Glomerular visceral epithelial cell (primary cell): Measurements from ENCODE around the gene TICAM2.

ENCODE experiments used
- DNase-seq: peaks from one replicate; pipeline ENCODE4 v3.0.0-alpha.2; 2016; ENCODE audit errors: extremely low spot score

Gene TICAM2

DNA sequence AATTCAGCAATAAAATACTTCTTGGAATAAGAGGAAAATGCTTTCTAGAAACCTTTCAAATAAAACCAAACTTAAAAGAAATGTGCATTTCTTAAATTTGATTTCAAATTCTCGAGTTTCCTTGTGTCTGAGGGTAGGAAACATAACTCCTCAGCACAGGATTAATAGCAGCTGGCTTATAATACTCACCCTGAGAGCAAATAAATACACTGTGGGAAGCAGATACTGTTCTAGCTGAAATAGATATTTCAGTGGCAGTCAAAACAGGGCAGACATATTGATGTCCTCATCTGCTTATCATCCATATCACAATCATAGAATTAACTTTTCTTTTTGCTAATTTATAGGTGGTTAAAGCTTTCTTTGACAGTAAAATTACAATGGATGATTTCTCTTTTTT, 33.6 kb downstream of the TICAM2 start:
- no peak for DNase-seq

DNA sequence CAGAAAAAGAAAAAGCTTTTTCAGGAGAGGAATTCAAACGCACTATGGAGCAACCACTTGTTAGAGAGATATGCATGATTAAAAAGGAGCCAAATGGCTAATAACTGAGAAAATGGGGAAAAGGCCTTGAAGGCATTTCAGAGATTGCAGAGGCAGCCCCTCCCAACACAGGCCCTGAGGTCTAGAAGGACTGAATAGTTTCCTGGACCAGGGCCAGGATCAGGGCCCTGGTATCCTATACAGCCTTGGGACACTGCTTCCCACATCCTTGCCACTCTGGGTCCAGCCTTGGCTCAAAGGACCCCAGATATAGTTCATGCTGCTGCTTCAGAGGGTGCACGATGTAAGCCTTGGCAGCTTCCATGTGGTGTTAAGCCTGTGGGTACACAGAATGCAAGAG, 37.0 kb downstream of the TICAM2 start:
- no peak for DNase-seq

DNA sequence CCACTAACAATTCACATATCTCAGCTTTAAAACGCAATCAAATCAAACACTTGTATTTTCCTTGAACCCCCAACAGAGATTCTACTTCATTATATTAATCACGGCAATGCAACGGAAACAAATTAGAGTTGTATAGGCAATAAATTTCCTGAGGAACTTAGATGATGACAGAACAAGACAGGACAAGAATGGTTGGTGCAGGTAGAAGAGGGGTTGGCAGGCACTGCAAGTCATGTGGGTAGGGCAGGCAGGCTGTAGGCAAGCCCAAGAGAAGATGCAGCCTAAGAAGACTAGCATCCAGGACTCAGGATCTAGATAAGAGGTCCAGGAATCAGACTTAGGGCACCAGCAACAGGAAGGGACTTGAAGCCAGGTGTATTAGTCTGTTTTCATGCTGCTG, 41.1 kb downstream of the TICAM2 start:
- no peak for DNase-seq

DNA sequence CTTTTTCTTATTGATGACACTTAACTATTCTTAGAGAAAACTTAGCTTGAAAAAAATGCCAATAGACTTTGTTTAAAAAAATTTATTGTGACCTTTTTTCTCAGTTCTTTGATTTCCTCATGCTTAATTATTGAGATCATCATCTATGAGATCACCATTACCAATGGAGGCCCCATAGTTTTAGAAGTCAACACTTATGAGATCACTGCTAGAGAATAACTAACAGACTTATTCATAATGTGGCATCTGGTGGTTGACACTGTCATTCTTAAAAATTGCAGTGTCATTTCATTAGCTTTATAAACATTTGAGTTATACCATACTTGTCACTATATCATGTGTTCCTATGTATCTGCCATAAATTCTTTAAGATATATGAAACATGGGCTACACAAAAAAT, 42.8 kb downstream of the TICAM2 start:
- peak; percentile 68 for DNase-seq

DNA sequence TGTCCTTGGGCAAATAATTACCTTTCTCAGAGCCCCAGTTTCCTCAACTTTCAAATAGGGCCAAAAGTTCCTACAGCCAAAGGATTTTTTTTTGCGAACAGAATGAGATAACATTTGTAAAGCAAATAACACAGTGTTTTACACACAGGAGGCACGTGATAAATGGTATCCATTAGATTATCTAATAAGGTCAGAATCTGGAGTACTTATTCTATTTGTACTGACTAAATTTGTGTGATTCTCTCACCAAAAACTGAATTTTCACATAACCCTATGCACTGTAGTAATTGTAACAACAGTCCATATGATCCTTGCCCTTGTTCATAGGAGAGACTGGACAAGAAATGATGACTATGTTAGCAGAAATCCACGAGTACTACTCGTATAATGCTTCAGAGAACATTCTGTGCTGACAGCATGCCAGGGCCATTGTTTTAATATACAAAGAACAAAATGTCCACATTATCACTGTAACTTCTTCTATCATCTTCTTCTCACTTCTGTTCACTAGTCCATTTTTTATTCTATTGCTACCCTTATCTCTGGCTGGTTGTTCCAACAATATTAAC, 43.8 kb downstream of the TICAM2 start:
- no peak for DNase-seq

DNA sequence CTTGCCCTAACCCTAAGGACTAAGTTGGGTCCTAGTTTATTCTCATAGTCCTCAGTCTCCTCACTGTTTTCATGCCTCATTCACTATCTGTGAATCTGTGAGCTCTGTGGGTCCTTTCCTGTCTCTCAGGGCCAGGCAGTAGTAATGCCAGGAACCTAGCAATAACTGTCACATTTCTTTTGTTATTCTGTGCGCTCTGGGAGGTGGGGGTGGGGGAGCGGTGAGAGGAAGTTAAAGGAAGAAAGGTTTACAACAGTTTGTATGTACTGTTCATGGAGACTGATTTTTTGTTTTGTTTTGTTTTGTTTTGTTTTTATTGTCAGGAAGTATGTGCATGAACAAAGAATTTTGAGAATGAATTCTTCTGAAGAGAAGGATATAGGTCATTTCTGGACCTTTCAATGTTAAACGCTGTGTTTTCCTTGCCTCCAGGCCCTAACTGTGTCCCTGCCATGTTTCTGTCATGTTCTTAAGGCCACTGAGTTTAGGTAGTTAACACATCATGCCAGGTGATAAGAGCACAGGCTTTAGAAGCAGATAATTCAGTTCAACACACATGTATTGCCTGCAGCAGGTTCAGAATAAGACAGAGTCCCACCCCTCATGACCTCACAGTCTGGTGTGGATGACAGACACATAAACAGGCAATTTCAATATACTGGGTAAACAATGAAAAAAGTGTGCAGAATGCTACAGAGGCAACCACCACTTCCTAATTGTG, 44.5 kb downstream of the TICAM2 start:
- no peak for DNase-seq

DNA sequence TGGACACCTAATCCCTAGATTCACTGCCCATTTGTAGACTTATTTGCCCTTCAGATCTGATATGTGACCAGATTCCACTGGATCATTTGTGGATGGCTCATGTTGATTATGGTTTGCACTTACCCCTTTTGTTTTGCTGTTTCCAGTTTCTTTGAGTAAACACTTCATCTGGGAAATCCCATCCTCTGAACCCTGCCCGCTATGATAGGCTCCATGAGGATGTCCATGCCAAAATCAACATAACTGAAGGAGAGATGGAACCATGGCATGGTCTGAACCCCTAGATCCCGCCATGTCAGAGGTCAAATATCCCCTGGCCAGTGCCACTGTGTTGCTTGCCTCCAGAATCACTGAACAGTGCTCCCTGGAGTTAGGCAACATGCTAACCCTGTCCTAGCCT, 46.0 kb downstream of the TICAM2 start:
- DNase-seq = no peak

DNA sequence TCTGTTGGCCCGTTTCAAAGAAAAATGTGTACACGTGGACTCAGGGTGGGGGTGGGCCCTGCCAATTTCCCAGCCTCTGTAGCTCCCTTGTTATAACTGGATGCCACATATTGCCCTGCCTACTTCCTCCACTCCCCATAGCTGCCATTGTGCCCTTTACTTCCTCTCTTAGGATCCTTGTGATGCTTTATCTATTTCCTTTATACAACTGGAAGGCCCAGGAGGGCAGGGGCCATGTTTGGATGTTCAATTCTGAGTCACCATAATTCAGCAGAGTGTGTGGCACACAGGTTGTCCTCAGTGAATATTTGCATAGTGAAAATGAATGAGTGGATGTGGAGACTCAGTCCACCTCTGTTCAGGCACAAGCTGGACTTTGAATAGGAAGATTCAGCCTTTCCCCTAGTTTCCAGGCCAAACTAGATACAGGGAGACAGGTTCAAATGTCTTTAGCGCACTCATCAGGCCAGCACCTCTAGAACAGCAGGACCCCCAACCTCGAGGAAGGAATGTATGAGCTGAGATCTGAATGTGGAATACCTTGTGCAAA, 47.1 kb downstream of the TICAM2 start:
- no peak for DNase-seq

DNA sequence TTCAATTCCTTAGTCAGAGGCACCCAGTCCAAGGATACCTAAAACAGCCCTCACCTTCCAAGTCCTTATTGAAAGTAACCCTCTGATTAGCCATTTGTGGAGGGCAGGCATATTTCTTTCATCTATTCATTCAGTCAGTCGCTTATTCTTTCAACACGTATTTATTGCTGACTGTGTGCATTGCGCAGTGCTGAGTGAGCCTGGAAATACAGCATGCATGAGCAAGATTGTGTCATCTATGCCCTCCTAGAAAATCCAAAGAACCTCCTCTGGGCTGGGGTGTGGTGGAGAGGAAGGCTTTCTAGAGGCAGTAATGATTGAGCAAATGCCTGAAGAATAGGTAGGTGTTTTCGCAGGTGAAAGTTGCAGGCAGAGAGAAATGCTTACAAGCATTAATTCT, 49.2 kb downstream of the TICAM2 start:
- no peak for DNase-seq

DNA sequence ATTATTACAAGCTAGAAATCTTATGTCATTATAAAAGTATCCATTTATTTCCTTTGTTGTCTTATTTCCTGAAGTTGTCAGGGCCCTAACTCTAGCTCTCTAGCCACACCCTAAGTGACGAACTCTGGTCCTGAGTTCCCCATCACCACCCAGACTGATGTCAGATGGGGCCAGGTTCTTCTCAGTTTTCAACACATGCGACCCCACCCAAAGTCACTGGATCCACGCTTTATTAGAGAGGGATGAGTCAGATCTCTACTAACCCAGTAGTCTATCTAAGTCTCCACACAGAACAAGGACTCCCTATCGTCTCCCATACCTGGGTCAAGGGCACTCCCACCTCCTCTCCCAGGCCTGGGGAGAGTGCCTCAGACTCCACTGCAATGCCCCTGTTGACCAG, 50.9 kb downstream of the TICAM2 start:
- no peak for DNase-seq

DNA sequence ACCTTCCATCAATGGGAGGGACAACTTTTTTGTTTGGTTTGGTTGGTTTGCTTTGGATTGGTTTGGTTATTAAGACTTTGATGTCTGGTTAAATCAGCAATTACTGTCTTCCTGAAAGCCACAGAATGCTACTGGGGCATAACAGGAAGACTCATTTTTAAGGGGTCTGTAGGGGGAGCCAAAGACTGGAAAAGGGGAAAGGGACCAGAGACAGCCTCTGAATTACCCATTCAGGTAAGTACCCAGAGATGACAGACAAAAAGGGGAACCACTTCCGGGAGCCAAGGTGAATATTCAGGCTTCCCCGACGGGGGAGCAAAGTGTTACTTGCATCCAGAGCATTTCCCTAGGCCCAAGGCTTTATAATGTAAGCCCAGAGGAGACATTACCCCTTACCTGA, 53.1 kb downstream of the TICAM2 start:
- peak; percentile 36 for DNase-seq

DNA sequence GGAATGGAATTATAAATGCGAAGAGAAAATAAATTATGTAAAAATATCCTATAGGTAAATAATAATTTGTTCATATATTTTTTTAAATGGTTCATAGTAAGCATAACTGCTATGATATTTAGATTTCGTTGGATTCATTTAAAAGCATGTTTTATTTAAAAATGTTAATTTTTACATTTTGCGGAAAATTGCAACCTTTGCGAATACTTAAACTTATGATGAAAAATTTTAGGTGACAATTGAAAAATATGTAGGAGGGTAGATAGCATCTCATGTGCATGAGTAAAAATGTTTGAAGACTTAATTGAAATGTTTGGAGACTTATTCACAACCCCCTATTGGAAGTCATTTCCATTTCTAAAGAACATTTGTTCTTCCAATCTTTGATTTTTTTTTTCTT, 53.6 kb downstream of the TICAM2 start:
- DNase-seq = no peak

DNA sequence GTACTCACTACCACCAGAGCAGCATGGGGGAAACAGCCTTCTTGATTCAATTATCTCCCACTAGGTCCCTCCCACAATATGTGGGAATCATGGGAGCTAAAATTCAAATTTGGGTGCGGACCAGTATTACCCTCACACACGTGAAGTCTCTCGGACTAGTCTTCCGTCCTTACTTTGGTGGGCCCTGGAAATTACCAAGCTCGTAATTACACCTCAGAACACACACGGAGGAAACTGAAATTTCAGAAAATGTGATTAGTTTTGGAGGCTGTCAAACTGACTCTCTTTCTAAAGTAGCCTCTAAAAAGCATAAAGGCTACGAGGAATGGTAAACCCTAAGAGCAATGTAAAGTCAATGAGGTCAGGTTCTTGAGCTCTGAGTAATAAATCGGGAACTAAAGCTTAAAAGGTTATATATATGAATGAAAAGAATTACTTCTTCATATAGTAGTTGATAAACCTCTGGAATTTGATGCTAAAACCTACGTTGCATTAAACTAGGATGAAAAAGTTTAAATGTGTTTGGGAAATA, 56.9 kb downstream of the TICAM2 start:
- no peak for DNase-seq

DNA sequence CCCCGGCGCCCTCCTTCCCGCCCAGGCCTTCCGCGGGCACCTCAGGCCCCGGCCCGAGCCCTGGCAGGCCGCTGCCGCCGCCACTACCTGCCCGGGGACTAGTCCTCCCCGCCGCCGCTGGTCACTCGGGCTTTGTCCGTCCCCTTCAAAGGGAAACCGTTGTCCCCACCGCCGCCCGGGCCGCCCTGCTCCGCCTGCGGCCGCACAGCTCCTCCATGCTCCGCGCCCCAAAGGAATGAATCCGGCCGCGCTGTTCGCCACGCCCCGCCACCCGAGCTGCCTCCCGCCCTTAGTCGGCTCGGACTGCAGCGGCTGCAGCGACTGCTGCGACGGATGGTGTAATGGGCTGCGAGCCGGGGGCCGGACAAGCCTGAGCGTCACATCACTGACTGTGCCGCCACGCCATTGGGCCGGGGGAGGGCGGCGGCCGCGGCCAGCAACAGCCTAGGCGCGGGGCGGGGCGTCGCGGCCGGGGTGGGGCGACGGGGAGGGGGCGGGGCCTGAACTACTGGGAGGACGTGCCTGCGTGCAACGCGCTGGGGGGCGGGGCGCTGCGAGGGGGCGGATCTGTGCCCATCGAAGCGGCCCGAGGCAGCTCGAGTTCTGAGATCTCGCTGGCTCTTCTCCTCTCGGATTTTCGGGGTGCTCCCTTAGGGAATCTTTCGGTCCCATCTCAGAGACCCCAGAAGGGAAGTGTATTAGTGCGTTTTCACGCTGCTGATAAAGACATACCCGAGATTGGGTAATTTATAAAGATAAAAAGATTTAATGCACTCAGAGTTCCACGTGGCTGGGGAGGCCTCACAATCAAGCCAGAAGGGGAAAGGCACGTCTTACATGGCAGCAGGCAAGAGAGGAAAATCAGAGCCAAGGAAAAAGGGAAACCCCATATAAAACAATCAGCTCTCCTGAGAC, 57.6 kb downstream of the TICAM2 start, which contains the start of gene FEM1C:
Gene FEM1C, minus strand, starts transcription at position 340 of the 915 bp plus-strand sequence. CDS start 1,282 bp downstream, outside the sequence.
- peak; percentile 99 for DNase-seq

DNA sequence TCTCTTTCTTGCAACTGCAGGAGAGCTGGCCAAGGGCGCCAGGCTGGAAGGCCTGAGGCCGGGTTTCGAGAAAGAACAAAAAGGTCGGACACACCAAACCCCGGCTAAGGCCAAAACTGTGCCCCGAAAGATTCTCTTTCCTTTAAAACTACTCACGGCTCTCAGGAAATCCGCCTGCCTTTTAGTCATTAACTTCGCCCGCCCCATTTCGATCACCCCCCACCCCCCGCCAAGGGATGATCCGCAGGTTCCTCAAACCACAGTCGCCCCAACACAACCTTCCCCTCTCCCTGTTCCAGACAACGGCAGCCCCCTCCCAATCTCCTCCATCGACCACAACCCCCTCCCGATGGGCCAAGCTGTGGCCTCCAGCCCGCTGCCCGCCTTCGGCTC, 58.2 kb downstream of the TICAM2 start:
- peak; percentile 56 for DNase-seq

DNA sequence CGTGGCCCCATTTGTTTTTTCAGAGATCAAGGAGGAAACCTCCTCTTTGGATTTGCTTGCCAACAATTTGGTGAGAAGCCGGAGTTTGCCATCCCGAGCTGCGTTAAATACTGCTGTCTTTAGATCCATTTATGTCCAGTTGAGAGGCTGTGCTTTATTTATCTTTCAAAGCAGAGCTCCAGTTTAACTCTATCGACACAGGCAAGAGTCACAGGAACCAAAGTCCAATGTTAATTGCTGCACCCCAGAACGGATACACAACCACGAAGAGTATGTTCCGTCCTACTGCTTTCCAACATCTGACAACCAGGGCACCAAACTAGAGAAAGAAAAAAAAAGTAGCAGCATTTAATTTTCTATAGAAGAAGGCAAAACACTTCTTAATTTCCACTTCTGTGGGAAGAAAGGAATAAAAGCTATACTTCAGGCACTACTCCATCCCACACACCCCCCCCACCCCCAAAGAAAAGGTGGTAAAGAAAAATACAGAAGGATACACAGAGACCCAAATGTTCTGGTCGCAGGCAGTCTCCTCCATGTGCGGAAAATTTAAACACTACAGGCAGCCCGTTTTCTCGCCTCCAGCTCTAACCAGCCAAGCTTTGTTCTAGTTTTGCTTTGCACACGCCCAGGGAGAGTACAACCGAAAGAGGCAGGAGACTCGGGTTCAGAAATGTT, 58.8 kb downstream of the TICAM2 start:
- no peak for DNase-seq

DNA sequence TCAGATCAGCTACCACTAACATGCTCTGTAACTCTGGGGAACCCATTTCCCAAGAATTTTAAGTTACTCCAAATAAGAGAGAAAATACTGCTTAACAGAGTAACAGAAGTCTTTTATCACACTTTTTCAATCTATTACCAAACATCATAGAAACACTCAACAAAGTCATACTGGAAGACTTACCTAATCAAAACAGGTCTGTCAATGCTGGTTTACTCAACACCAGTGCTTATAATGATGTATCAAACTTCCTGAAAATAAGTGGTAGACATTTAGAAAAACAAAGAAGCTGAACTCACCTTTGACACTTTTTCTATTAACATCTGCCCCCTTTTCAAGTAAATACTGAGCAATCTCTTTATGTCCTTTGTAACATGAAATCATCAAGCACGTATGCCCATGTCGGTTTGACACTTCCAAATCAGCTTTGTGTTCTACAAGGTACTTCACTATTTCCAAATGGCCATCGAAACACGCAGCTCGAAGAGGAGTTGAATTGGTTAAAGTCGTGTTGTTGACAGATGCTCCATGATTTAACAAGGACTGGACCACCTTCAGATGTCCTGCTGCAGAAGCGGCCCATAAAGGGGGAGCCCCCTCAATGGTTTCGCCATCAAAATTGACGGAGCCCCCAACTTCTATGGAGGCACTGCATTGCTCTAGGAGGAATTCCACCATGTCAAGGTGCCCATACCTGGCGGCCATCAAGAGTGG, 59.5 kb downstream of the TICAM2 start:
- no peak for DNase-seq

DNA sequence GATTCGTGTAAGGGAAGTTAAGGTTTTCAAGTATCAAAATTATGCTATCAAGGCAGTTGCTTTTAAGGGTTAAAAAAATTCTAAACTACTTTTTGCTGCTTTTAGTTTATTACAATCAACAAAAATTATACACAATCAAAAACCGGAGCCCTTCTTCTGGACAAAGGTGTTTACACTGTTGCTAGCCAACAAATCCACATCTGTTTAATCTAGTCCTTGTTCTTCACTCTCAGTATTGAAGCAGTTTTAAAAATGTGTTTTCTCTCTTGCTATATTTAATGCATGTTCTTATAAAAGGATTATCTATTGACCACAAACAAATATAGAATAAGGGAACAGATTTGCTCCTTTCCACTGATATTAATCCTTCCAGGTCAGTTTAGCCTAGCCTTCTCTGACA, 60.2 kb downstream of the TICAM2 start:
- DNase-seq = no peak

DNA sequence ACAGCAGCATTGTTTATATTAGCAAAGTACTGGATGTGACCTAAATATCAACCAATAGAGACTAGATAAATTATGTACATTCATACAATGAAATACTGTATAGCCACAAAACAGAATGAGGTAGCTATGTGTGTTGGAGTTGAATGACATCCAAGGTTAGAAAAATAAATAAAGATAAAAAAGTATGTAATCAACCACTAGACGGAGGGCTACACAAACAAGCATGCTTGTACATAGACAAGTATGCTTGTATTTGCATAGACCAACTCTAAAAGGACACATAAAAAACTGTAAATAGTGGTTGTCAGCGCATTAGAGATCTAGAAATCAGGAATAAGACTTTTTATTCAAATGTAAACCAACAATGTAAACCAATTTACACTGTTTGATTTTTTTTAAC, 60.7 kb downstream of the TICAM2 start:
- no peak for DNase-seq

DNA sequence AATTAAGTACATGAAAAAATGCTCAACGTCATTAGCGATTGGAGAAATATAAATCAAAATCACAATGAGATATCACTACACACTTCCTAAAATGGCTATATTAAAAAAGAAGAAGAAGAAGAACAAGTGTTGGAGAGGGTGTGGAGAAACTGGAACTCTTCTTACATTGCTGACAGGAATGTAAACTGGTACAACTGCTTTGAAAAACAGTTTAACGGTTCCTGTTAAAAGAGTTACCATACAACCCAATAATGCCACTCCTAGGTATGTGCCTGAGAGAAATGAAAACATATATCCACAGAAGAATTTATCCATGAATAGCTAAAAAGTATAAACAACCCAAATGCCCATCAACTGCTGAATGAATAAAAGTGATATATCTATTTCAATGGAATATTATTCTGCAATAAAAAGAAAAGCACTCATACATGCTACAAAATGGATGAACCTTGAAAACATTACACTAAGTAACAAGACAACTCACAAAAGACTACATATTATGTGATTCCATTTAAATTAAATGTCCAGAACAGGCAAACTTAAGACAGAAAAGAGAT, 66.7 kb downstream of the TICAM2 start:
- no peak for DNase-seq

DNA sequence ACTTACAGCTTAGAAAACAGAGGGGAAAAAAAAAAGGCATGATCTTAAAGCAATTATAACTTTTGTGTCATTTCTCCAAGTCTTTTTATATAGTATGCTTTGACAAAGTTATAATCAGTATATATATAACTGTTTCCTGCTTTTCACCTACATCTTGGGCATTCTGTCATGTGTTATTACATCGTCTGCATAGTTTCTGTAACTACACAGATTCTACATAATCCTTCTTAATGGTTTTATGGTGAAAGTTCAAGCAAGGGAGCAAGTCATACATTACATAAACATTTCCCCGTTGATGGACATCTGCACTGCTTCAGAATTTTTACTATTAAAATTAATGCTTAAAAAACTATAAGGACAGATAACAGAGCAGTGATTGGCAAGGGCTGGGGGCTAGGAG, 69.8 kb downstream of the TICAM2 start:
- peak; percentile 16 for DNase-seq
